ENCODE measurements around the gene SHMT1. TPM values are rescaled to one million over a fixed set of nuclear protein-coding genes. Genes with fewer than 3 reads are reported as not detected.
"Not testable (repeated sequence)": the region's sequence is repeated elsewhere in the genome, so short reads cannot be mapped to it uniquely, and the experiment has no call there.

Gene SHMT1
- total RNA-seq: 67.1 TPM

DNA sequence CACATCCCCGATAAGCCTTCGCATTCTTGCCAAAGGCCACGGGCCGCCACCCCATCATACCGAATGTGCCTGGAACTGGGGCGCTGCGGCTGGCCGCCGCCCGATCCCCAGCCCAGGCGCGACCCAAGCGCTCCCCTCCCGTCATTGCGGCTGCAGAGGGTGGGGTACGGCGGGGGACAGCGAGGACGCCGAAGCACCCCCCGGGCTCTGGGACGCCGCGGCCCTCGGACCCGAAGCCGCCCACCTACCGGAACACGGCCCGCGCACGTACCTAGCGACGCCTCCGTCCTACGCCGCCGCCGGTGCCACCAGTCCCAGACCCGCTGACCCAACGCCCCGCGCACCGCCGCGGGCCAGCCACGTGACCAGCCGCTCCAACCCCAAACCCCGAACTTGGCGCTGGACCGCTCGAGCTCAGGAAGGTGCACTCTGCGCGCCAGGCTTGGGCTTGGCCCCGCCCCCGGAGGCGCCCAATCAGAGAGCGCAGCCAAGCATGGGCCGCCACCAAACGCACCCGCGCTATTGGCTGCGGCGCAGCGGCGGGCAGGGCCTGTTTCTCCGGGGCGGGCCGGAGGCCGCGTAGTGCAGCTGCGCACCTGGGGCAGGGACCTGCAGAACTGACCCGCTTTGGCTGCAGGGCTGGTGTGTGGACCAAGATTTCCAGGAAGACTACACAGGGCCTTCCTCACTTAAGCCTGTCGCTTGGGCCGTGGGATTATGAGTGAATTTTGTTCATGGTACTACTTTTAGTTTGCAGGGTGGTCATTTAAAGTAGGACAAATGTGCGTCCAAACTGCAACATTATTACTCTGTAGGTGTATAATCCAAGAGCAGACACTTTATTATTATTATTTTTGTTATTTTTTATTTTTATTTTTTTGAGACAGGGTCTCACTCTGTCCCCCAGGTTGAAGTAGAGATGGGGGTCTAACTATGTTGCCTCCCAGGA is at the start of gene SHMT1:
TSS of gene SHMT1 (minus strand) at position 450 of the 949 bp plus-strand sequence. CDS start 7,569 bp downstream, outside the sequence.
- peak; percentile 100 for ATAC-seq

- ATAC-seq: peak; percentile 82
These were observed 48.7 kb upstream of the SHMT1 start for GRCh38 chr17:18412001-18412538.

GRCh38 chr17:18411377-18411864 is 48.1 kb upstream of the SHMT1 start:
- ATAC-seq: peak; percentile 71

- ATAC-seq: not testable (repeated sequence)
These were observed 47.4 kb upstream of the SHMT1 start for GRCh38 chr17:18410736-18411135.

DNA sequence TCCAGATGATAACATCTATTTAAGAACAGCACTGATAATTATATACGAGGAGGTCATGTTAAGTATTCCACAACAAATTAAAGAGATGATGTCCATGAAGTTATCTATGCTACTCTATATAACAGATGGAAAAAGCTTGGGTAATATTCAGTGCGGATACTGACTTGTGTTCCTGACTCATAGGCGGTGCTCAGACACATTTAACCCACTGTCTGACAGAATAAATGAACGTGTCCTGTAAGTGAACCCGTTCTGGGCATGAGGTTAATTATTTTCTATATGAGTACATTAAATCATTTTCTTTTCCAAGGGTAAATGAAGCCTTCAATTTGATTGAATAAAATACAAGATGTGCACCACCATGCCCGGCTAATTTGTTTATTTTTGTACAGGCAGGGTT is 46.0 kb upstream of the SHMT1 start:
- ATAC-seq: peak; percentile 61

- not testable (repeated sequence) for ATAC-seq
These were observed 45.6 kb upstream of the SHMT1 start for GRCh38 chr17:18408906-18409305.

DNA sequence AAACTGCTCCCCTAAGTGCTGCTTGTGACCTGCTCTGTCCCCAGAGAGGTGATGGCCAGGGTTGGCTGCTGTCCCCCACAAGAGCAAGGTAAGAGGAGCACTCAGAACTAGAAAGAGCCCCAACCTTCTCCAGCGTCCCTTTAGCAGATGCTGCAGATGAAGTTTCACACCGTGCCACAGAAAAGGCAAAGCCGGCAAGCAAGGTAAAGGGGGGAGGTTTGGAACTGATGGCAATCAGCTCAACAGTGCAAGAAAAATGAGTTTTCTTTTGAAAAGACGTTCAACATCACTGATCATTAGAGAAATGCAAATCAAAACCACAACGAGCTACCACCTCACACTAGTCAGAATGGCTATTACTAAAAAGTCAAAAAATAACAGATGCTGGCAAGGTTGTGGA is 40.3 kb upstream of the SHMT1 start:
- ATAC-seq: peak; percentile 8

GRCh38 chr17:18403166-18403565 is 39.8 kb upstream of the SHMT1 start:
- peak; percentile 43 for ATAC-seq

GRCh38 chr17:18401872-18402590 is 38.7 kb upstream of the SHMT1 start:
- ATAC-seq: not testable (repeated sequence)

DNA sequence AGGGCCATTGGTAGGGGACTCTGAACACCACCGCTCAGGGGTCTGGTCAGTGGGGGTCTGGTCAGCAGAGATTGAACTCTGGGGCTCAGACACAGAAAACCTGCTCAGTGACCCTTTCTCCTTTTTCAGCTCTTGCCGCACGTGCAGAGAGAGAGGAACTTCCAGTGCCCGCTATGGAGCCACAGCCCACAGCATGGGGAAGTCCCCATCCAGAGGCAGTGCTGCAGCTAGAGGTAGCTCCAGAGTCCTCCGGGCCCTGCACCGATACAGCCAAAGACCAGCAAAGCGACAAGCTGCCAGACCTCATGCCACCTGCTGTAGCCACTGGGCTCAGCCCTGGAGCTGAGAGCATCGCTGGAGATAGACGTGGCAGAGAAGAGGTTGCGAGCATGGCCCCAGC is 25.4 kb upstream of the SHMT1 start:
- ATAC-seq: peak; percentile 27

- not testable (repeated sequence) for ATAC-seq
These were observed 24.9 kb upstream of the SHMT1 start for GRCh38 chr17:18388266-18388665.

DNA sequence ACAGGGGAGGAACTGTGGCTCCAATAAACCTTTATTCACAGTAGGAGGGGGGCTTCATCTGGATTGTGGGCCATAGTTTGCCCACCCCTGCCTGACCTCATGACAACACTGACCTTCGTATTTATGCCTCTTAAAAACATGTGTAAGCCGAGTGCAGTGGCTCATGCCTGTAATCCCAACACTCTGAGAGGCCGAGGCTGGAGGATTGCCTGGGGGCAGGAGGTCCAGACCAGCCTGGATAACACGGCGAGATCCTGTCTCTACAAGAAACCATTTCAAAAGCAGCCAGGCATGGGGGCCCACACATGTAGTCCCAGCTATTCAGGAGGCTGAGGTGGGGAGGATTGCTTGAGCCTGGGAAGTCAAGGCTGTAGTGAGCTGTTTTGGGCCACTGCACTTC is 24.2 kb upstream of the SHMT1 start:
- not testable (repeated sequence) for ATAC-seq

- ATAC-seq: not testable (repeated sequence)
These were observed 20.9 kb upstream of the SHMT1 start for GRCh38 chr17:18384271-18384670.

DNA sequence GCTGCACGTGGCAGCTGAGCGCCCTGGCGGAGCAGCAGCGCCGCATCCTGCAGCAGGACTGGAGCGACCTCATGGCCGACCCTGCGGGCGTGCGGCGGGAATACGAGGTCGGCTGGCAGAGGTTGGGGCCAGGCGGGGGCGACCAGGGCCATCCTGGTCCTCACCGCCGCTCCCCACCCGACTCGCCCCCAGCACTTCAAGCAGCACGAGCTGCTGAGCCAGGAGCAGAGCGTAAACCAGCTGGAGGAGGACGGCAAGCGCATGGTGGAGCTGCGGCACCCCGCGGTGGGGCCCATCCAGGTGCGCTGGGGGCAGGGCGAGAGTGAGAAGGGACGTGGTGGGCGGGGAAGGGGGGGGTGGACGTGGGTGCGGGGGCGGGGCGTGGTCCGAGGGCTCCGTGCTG is 19.7 kb upstream of the SHMT1 start:
- ATAC-seq: not testable (repeated sequence)

DNA sequence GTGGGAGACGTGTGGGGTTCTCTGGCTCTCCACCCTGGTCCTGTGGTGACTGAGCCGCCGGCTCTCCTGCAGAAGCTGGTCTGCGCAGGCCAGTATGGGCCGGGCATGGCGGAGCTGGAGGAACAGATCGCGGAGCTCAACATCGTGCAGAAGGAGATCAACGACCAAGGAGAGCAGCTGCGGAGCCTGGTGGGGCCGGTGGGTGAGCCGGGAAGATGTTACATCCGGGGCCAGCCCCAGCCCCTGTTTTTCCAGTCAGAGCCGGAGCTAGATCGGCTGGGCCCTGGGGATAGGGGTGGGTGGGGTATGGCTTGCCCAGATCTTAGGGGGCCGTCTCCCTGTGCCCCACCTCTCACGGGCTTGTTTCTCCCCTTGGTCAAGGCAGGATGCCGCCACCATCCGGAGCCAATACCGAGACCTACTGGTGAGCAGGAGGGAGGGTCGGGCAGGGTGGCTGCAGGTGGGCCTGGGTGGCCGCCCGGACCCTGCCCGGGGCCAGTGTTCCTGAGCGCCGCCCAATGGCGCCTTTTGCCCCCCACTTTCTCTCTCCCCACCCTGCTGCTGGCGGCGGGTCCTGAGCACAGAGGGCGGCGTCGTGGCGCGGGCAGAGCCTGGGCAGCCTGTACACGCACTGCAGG is 19.2 kb upstream of the SHMT1 start:
- no peak for ATAC-seq

DNA sequence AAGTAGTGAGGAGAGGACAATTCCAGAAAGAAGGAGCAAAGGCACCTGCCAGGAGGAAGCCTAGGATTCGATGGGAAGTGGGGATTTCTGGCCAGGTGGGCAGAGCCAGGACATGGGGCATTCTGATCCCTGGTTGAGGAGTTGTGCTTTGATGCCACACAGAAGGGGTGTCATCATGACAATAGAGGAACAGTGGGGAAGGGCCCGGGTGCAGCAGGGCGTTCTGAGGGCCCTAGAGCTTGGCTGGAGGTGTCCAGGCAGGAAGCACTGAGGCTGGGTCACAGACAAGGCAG is 18.5 kb upstream of the SHMT1 start:
- ATAC-seq: no peak

DNA sequence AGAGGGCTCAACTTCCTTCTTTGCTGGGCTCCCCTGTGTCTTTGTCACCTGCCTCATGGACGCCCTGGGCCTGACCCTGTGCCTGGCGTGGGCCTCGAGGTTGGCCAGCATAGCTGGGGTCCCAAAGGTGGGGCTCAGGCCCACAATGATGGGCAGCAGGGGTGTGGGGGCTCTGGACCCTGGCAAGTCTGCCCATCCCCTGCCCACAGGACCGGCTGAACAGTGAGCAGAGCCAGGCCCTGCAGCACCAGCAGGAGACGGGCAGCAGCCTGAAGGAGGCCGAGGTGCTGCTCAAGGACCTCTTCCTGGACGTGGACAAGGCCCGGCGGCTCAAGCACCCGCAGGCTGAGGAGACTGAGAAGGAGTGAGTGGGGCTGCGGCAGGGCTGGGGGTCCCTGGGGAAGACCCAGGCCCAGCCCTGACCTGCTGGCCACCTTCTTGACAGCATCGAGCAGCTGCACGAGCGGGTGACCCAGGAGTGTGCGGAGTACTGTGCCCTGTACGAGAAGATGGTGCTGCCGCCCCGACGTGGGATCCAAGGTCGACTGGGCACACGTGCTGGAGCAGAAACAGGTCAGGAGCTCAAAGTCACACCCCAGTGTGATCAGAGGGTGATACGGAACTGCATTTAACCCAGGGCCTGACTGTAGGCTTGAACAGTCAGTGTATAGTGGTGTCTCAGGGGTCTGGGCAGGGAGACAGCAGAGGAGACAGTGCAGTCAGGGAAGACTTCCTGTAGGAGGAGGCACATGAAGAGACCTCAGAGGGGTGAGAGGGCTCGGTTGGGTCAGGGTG is 18.0 kb upstream of the SHMT1 start:
- no peak for ATAC-seq

DNA sequence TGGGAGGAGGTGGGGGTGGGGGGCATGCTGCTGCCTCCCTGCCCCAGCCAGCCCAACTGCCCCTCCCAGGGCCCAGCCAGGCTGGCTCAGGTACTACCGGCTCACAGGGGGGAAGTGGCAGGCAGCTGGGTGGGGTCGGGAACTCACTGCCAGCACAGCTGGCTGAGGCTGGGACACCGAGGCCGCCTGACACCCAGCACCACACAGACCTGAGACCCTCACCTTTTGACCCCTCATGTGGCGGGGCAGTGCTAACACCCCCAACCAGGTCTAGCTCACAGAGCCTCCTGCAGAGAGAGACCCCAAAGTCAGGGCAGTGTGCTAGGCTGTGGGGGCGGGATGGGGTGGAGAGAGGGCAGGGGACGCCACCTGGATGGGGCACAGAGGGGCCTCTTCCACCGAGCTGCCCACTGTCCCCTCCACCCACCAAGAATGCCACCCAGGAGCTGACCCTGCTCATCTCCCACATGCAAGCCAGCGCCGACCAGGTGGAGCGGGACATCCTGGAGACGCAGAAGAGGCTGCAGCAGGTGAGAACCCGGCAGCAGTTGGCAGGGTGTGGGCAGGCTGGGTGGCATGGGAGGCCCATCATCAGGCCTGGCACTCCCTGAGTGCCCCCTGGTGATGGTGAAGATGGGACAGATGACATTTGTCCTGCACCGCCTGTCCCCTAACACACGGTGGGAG is 17.3 kb upstream of the SHMT1 start:
- no peak for ATAC-seq

DNA sequence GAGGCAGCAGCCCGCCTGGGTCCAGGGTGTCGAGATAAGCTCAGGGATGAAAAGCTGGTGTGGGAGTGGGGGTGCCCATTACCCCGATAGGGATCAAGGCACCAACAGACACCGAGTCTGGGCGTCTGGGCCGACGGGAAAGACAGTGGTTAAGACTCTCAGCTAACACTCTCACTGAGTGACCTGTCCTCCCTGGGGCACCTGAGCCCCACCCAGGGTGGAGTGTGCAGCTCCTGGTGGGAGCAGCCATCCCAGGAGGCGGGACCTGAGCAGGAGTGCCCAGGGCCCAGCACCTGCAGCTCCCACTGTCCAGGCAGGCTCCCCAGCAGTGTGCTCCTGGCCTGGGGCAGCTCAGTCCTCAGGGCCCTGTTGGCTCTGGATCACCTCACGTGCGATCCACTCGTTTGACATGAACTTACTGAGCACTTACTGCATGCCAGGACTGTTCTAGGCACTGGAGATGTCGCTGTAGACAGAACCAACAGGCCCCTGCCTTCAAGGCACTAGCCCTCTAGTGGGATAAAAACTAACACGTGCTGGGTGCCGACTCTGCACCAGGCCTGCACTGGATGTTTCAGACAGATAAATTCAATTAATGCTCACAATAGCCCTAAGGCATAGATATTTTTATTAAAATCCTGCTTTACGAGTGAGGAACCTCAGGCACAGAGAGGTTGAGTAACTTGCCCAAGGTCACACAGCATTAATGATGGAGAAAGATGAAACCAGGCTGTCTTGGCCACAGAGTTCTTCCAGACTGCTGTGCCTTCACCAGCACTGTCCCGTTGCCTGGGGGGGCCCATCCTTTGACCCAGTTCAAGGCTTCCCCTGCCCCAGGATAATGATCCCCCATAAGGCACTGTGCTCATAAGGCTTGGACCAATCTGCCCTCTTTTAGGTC is 16.1 kb upstream of the SHMT1 start:
- ATAC-seq: peak; percentile 67

GRCh38 chr17:18378614-18379013 is 15.3 kb upstream of the SHMT1 start:
- ATAC-seq: not testable (repeated sequence)
